Activated naive CD4-positive, alpha-beta T cell treated with anti-CD3 and anti-CD28 coated beads for 36 hours (primary cell): ENCODE measurements around the gene KIF22. TPM values are rescaled to one million over a fixed set of nuclear protein-coding genes. Genes with fewer than 3 reads are reported as not detected.

Experiments used
- CTCF ChIA-PET: fragments of 350-600 bp; sonication (Branson Sonifier 250); formaldehyde crosslinking; loops from one replicate; lab custom pipeline; 2021; ENCODE audit warnings: antibody characterized with exemption; lab: Charles Lee
- DNase-seq: peaks from one replicate; pipeline ENCODE4 v3.0.0-alpha.2; 2020
- H3K27ac Mint-ChIP-seq: one replicate; pipeline ENCODE4 v1.8.0; 2021; ENCODE audit warnings: mild to moderate bottlenecking, mixed read lengths
- H3K27me3 Mint-ChIP-seq: one replicate; pipeline ENCODE4 v1.8.0; 2021; ENCODE audit warnings: low read depth, mixed read lengths
- H3K36me3 Mint-ChIP-seq: one replicate; pipeline ENCODE4 v1.8.0; 2021; ENCODE audit warnings: low read depth, mixed read lengths
- H3K4me1 Mint-ChIP-seq: one replicate; pipeline ENCODE4 v1.8.0; 2021; ENCODE audit warnings: low read depth, mixed read lengths
- H3K4me3 Mint-ChIP-seq: one replicate; pipeline ENCODE4 v1.8.0; 2021; ENCODE audit warnings: mild to moderate bottlenecking, moderate library complexity, mixed read lengths
- H3K9me3 Mint-ChIP-seq: one replicate; pipeline ENCODE4 v1.8.0; 2021; ENCODE audit warnings: mixed read lengths
- intact Hi-C: fragments of 100-400 bp; cut with micrococcal nuclease; formaldehyde crosslinking; loops from one replicate; pipeline ENCODE4 v1.15.1; 2023
- total RNA-seq, 2 experiments: library from RNA; stranded (reverse); gene quantifications; one replicate each; pipeline ENCODE4 v1.2.3, GENCODE V29; 2021

The KIF22 gene
- total RNA-seq, 2 experiments from 2014 or later, result 201 to 209 TPM

DNA sequence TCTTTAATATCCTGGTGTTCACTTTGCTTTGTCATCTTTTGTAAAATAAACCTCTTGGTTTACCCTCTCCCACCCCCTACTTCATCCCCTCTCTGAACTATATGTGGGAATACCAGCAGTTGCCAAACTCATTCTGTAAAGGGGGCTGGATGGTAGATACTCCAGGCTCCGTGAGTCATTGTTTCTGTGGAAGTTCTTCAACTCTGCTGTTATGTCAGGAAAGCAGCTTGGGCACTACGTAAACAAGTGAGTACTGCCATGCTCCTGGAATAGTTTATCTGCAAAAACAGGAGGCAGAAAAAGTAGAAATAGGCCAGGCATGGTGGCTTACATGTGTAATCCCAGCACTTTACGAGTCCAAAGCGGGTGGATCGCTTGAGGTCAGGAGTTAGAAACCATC lies 47.3 kb downstream of the KIF22 start:
- CTCF ChIA-PET, result interaction anchor here (0.6 to 2.6 kb wide), 2 partner anchors 11 to 714 kb away, joined by 3 to 11 read pairs; no protein-coding TSS in a partner anchor
- H3K27ac Mint-ChIP-seq, result no peak overlapping the region

DNA sequence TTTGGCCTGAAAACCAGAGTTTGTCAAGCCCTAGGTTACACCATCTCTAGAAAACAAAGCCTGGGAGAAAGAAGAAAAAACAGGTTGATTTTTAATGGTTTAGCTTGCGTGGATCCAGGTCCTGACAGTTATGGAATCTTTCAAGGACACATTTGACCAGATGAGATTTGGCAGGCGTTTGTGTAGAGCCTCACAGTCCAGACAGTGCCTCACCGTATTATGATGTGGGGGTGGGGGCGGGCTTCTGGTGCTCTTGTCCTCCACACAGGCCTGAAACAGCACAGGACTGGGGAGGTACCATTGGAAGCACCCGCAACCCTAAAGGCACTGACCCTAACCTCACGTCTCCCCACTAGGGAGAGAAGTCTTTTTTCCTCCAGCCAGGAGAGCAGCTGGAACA lies 49.3 kb downstream of the KIF22 start:
- intact Hi-C loops, result no loop called here
- H3K4me1 Mint-ChIP-seq, result peaks cover 2% of the 10 kb centered on the region
- H3K36me3 Mint-ChIP-seq, result peaks cover 12% of the 10 kb centered on the region
- no peaks in the 10 kb centered on the region for H3K27me3 Mint-ChIP-seq
- no peak for DNase-seq
- CTCF ChIA-PET, result interaction anchor here (2.6 kb wide), 1 partner anchor 9 kb away, joined by 11 read pairs; no protein-coding TSS in a partner anchor
- H3K9me3 Mint-ChIP-seq, result no peaks in the 10 kb centered on the region
- H3K27ac Mint-ChIP-seq, result no peak overlapping the region
- H3K4me3 Mint-ChIP-seq, result no peak overlapping the region

More for the DNA sequence above, 47.3 kb downstream of the KIF22 start:
- intact Hi-C loops, result no loop called here
- Mint-ChIP-seq H3K9me3 (no peaks in the 10 kb centered on the region), H3K4me1 (peaks cover 11% of the 10 kb centered on the region), H3K36me3 (peaks cover 21% of the 10 kb centered on the region), H3K4me3 (no peak overlapping the region), H3K27me3 (no peaks in the 10 kb centered on the region)
- no peak for DNase-seq

DNA sequence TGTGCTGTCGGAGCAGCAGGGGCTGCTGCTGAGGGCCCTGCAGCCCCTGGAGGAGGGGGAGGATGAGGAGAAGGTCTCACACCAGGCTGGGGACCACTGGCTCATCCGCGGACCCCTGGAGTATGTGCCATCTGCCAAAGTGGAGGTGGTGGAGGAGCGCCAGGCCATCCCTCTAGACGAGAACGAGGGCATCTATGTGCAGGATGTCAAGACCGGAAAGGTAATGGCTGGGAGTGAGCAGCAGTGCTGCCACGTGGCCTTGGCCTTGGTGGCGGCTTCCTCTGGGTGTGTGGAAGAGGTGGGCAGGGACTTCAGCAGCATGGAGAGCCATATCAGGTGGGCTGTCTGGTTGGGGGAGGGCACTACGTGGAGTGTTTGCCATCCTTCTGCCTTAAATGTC lies 49.7 kb downstream of the KIF22 start:
- CTCF ChIA-PET, result interaction anchor here (2.6 kb wide), 1 partner anchor 8 kb away, joined by 11 read pairs; no protein-coding TSS in a partner anchor
- Mint-ChIP-seq H3K4me3 (no peak overlapping the region), H3K36me3 (peaks cover 12% of the 10 kb centered on the region), H3K9me3 (no peaks in the 10 kb centered on the region), H3K4me1 (peaks cover 2% of the 10 kb centered on the region), H3K27ac (peak overlapping the region; percentile 46), H3K27me3 (no peaks in the 10 kb centered on the region)
- no peak for DNase-seq
- intact Hi-C loops, result no loop called here

DNA sequence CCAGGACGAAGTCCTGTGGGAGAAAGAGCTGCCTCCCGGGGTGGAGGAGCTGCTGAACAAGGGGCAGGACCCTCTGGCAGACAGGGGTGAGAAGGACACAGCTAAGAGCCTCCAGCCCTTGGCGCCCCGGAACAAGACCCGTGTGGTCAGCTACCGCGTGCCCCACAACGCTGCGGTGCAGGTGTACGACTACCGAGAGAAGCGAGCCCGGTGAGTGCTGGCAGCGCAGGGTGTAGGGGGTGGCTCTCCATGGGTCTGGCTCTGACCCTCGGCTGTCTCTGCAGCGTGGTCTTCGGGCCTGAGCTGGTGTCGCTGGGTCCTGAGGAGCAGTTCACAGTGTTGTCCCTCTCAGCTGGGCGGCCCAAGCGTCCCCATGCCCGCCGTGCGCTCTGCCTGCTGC lies 51.1 kb downstream of the KIF22 start:
- no peaks in the 10 kb centered on the region for H3K27me3 Mint-ChIP-seq
- H3K27ac Mint-ChIP-seq, result no peak overlapping the region
- intact Hi-C loops, result no loop called here
- H3K4me3 Mint-ChIP-seq, result no peak overlapping the region
- peaks cover 7% of the 10 kb centered on the region for H3K36me3 Mint-ChIP-seq
- no peaks in the 10 kb centered on the region for H3K9me3 Mint-ChIP-seq
- CTCF ChIA-PET, result interaction anchor here (0.7 kb wide), 1 partner anchor 12 kb away, joined by 3 read pairs; no protein-coding TSS in a partner anchor
- H3K4me1 Mint-ChIP-seq, result peaks cover 2% of the 10 kb centered on the region
- no peak for DNase-seq

DNA sequence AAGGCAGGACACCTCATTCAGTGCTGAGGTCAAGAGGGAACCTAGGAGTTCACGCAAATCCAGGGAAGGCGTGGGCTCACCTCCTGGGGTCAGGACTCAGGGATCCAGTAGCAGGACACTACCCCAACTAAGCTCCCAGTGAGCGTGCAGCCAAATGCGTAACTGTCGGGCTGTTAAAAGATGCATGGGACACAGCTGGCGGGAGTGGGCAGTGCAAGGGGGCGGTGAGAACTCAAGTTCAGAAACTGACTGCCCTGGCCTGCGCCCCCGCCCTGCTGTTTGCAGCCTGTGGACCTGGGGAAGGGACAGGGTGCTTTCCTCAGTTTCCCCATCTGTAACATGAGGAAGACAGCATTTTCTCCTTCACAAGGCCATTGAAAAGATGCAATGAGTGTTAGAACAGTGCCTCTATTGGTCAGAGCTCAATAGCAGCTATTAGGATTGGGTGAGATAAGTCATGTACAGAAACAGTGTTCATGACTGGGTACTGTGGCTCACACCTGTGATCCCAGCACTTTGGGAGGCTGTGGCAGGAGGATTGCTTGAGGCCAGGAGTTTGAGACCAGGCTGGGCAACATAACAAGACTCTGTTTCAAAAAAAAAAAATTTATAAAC lies 52.3 kb downstream of the KIF22 start:
- H3K9me3 Mint-ChIP-seq, result no peaks in the 10 kb centered on the region
- H3K4me3 Mint-ChIP-seq, result no peak overlapping the region
- intact Hi-C loops, result no loop called here
- peaks cover 2% of the 10 kb centered on the region for H3K4me1 Mint-ChIP-seq
- no peak for DNase-seq
- H3K27ac Mint-ChIP-seq, result peak overlapping the region; percentile 41
- H3K36me3 Mint-ChIP-seq, result peaks cover 8% of the 10 kb centered on the region
- CTCF ChIA-PET, result interaction anchor here (0.8 to 1.1 kb wide), 4 partner anchors 13 to 142 kb away, joined by 3 to 5 read pairs (median 3); partner anchors contain the start of gene PAGR1
- no peaks in the 10 kb centered on the region for H3K27me3 Mint-ChIP-seq

DNA sequence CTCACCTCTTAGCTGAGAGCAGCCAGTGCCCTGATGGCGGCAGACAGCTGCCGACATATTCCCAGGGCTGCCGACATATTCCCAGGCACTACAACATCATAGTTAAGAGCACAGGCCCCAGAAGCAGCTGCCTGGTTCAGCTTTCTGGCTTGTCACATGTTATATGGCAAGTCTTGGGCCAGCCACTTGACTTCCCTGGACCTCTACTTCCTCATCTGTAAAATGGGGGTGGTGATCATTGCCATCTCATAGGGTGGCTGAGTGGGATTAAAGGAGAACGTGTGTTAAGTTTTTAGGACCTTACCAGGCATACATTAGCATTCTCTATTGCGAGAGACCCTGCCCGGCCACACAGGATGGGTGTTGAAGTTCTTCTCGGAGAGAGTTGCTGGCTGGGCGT lies 53.4 kb downstream of the KIF22 start:
- H3K36me3 Mint-ChIP-seq, result peaks cover 8% of the 10 kb centered on the region
- peaks cover 6% of the 10 kb centered on the region for H3K4me1 Mint-ChIP-seq
- no peak overlapping the region for H3K27ac Mint-ChIP-seq
- CTCF ChIA-PET, result interaction anchor here (0.5 to 0.9 kb wide), 3 partner anchors 14 to 1406 kb away, joined by 3 to 6 read pairs (median 3); no protein-coding TSS in a partner anchor
- H3K9me3 Mint-ChIP-seq, result no peaks in the 10 kb centered on the region
- H3K27me3 Mint-ChIP-seq, result no peaks in the 10 kb centered on the region
- DNase-seq, result no peak
- no peak overlapping the region for H3K4me3 Mint-ChIP-seq
- intact Hi-C loops, result no loop called here

DNA sequence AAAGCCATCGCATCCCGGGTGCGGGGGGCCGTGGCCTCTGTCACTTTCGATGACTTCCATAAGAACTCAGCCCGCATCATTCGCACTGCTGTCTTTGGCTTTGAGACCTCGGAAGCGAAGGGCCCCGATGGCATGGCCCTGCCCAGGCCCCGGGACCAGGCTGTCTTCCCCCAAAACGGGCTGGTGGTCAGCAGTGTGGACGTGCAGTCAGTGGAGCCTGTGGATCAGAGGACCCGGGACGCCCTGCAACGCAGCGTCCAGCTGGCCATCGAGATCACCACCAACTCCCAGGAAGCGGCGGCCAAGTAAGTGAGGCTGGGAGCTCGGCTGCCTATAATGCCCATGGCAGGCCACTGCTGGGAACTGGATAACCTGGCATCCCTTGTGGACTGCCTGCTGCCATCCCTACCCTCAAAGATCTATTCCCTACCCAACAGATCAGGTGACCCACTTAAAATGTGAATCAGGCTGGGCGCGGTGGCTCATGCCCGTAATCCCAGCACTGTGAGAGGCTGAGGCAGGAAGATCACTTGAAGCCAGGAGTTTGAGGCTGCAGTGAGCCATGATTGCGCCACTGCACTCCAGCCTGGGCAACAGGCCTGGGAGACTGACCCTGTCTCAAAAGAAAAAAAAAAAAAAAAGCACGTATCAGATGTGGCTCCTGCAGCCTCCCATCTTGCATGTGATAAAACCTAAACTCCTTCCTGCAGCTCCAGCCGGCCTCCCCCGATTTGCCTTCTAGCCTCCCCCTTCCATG lies 54.2 kb downstream of the KIF22 start:
- intact Hi-C loops, result no loop called here

DNA sequence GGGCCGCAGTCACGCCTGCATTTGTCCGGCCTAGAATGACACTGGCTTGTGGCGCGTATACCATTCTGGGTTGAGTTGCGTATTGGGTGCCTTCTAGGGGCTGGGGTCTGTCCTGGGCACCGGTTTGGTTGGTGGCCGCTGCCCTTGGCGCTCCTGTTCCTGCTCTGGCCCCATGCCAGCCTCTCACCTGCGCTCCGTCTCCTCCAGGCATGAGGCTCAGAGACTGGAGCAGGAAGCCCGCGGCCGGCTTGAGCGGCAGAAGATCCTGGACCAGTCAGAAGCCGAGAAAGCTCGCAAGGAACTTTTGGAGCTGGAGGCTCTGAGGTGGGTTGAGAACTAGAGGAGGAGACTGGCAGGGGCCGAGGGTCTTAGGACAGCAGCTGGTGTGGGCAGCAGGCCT lies 55.1 kb downstream of the KIF22 start:
- CTCF ChIA-PET, result interaction anchor here (0.6 to 5.0 kb wide), 6 partner anchors 10 to 209 kb away, joined by 3 to 77 read pairs (median 8); no protein-coding TSS in a partner anchor
- Mint-ChIP-seq H3K27ac (no peak overlapping the region), H3K4me3 (no peak overlapping the region), H3K27me3 (no peaks in the 10 kb centered on the region), H3K36me3 (peaks cover 5% of the 10 kb centered on the region), H3K9me3 (no peaks in the 10 kb centered on the region), H3K4me1 (peaks cover 6% of the 10 kb centered on the region)
- no peak for DNase-seq
- intact Hi-C loops, result no loop called here

More for the DNA sequence above, 54.2 kb downstream of the KIF22 start:
- no peak for DNase-seq
- Mint-ChIP-seq H3K4me1 (peaks cover 6% of the 10 kb centered on the region), H3K27me3 (no peaks in the 10 kb centered on the region), H3K27ac (no peak overlapping the region), H3K9me3 (no peaks in the 10 kb centered on the region), H3K4me3 (no peak overlapping the region), H3K36me3 (peaks cover 8% of the 10 kb centered on the region)
- CTCF ChIA-PET, result interaction anchor here (0.5 to 1.5 kb wide), 6 partner anchors 11 to 1405 kb away, joined by 3 to 6 read pairs (median 4); no protein-coding TSS in a partner anchor

DNA sequence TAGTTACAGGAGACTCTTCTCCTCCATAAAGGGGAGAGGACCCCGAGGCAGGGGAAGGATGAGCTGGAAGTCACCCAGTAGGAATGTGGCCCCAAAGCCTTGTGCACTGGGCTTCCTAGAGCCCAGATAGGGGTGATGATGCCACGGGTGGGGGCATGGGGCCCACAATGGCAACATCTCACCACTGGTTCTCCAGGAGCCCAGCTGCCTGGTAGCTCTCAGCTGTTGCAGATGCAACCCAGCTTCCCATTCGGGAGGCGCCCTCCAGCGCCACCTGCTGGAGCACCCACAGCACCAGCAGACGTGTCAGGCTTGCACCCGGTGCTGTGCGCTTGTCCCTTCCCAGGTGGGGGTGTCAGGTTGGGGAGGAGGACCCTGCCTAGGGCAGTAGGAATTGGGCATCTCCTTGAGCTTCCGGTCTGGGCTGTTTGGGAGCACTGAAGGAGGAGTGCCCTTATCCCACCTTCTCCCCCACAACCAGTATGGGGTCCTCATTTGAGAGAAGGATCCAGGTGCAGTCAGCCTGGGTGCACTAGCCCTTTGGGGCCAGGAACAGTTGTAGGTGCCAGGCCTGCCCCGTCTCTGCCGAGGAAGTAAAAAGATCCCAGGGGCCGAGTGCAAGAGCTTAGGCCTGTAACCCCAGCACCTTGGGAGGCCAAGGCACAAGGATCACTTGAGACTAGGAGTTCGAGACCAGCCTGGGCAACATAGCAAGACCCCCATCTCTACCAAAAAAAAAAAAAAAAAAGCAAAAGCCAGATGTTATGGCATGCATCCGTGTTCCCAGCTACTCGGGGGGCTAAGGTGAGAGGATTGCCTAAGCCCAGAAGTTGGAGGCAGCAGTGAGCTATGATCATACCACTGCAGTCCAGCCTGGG lies 58.1 kb downstream of the KIF22 start:
- peaks cover 5% of the 10 kb centered on the region for H3K4me1 Mint-ChIP-seq
- no peaks in the 10 kb centered on the region for H3K27me3 Mint-ChIP-seq
- DNase-seq, result peak; percentile 91
- H3K4me3 Mint-ChIP-seq, result no peak overlapping the region
- peaks cover 5% of the 10 kb centered on the region for H3K36me3 Mint-ChIP-seq
- CTCF ChIA-PET, result interaction anchor here (0.6 to 5.0 kb wide), 47 partner anchors 7 to 712 kb away, joined by 3 to 92 read pairs (median 4); partner anchors contain the start of genes CDIPT, KCTD13, KIF22 and MAZ
- no peak overlapping the region for H3K27ac Mint-ChIP-seq
- H3K9me3 Mint-ChIP-seq, result no peaks in the 10 kb centered on the region
- intact Hi-C loops, result loop anchor here (1.0 kb wide), 4 partner anchors 21 to 148 kb away; partner anchors contain the start of gene PAGR1

DNA sequence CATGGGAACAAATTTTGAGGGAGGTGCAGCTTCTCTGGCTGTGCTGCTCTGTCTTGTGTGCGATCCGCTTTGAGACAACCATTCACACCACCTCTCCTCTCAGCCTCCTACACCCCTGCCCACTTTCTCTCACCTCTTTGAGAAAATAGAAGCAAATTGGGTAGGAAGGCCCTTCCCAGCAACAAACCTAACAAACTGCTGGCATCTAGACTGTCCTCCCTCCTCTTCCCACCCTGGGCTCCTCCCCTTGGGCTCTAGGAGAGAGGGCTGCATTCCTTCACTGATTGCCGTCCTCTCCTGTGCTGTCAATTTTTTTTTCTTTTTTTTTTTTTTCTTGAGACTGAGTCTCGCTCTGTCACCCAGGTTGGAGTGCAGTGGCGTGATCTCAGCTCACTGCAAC lies 59.0 kb downstream of the KIF22 start:
- Mint-ChIP-seq H3K27me3 (no peaks in the 10 kb centered on the region), H3K4me3 (no peak overlapping the region), H3K27ac (no peak overlapping the region), H3K9me3 (no peaks in the 10 kb centered on the region), H3K4me1 (peaks cover 5% of the 10 kb centered on the region), H3K36me3 (peaks cover 3% of the 10 kb centered on the region)
- intact Hi-C loops, result no loop called here
- CTCF ChIA-PET, result interaction anchor here (0.6 to 5.0 kb wide), 17 partner anchors 10 to 711 kb away, joined by 3 to 92 read pairs (median 7); partner anchors contain the start of genes MVP and PAGR1
- no peak for DNase-seq

DNA sequence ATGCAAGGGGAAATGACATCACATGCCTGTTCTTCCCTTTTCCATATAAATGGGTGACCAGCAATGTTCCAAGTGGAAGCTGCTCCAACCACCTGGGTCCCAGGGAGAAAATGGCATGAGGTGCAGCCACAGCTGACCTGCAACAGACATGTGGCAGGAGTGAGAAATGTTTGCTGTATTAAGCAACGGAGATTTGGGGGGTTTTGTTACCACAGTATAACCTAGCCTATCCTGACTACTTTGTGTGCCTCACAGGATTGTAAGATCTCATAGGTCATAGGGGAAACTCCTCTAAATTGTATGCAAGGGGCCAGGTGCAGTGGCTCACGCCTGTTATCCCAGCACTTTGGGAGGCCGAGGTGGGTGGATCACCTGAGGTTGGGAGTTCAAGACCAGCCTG lies 60.4 kb downstream of the KIF22 start:
- Mint-ChIP-seq H3K4me3 (no peak overlapping the region), H3K27ac (peak overlapping the region; percentile 37), H3K4me1 (peaks cover 5% of the 10 kb centered on the region), H3K36me3 (peaks cover 3% of the 10 kb centered on the region), H3K27me3 (no peaks in the 10 kb centered on the region), H3K9me3 (no peaks in the 10 kb centered on the region)
- intact Hi-C loops, result no loop called here
- CTCF ChIA-PET, result no interaction called here
- no peak for DNase-seq
